ENCODE measurements around the gene EVC2.

Gene EVC2

DNA sequence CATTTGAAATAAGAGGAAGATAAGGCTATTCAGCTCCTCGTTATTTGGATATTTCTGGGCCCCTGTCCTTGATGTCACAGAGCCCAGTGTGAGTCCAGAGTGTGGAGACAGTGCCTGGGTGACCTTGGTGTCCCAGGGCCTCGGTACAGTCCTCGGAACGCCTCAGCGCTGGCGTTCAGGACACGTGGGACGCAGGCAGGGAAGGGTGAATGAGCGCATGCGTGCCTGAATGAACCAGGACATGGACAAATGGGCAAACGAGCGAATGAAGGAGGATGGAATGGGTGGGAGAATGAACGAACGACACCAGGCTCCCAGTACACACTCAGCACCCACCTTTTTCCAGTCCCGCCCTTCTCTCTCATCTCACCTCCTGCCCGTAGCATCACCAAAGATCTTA lies 46.8 kb upstream of the EVC2 start:
- Histone ChIP-seq H3K4me2 (ENCODE audit: low read depth, low read length, poor library complexity, severe bottlenecking) (no peak overlapping the region), H3F3A (ENCODE audit: low read depth) (no peaks in the 10 kb centered on the region), H3K27me3 (ENCODE audit: insufficient read depth, low read length, poor library complexity, severe bottlenecking) (no peaks in the 10 kb centered on the region), H3K4me1 (ENCODE audit: insufficient read depth, low read length, poor library complexity, severe bottlenecking) (no peaks in the 10 kb centered on the region), H3K9ac (ENCODE audit: low read depth, low read length, poor library complexity, severe bottlenecking) (no peak overlapping the region), H2AFZ (ENCODE audit: low read length) (no peak overlapping the region), H3K36me3 (ENCODE audit: insufficient read depth, low read length) (no peaks in the 10 kb centered on the region), H3K9me3 (ENCODE audit: insufficient read depth, low read depth, low read length) (peaks cover 11% of the 10 kb centered on the region; the same call in 1 of the 2 replicates), H3K4me3 (ENCODE audit: low read length, poor library complexity, severe bottlenecking) (no peak overlapping the region), H4K20me1 (ENCODE audit: insufficient read depth, low read length, poor library complexity, severe bottlenecking) (no peaks in the 10 kb centered on the region), H3K79me2 (ENCODE audit: insufficient read depth, low read length) (no peaks in the 10 kb centered on the region), H3K9me2 (replicated peaks; ENCODE audit: low read depth, low read length) (no peaks in the 10 kb centered on the region)
- TF ChIP-seq, protein P1, sequence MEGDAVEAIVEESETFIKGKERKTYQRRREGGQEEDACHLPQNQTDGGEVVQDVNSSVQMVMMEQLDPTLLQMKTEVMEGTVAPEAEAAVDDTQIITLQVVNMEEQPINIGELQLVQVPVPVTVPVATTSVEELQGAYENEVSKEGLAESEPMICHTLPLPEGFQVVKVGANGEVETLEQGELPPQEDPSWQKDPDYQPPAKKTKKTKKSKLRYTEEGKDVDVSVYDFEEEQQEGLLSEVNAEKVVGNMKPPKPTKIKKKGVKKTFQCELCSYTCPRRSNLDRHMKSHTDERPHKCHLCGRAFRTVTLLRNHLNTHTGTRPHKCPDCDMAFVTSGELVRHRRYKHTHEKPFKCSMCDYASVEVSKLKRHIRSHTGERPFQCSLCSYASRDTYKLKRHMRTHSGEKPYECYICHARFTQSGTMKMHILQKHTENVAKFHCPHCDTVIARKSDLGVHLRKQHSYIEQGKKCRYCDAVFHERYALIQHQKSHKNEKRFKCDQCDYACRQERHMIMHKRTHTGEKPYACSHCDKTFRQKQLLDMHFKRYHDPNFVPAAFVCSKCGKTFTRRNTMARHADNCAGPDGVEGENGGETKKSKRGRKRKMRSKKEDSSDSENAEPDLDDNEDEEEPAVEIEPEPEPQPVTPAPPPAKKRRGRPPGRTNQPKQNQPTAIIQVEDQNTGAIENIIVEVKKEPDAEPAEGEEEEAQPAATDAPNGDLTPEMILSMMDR (conservative IDR thresholded peaks at IDR 0.05; ENCODE audit: low read length): no peak

DNA sequence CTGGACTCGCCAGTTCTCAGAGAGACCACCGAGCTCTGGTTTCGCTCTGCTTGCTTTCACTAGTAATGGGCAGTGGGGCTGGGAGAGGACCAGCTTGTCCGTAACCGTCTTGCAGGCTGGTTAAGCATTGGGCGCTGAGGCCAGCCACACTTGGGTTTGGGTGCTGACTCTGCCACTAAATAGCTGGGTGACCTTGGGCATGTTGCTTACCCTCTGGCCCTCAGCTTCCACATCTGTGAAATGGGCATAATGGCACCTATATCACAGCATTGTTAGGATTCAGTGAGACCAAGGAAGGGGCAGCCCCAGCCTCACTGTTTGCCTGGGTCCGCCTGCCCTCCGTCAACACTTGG lies 46.1 kb upstream of the EVC2 start:
- no peaks in the 10 kb centered on the region for H3K27me3 ChIP-seq (ENCODE audit: insufficient read depth, low read length, poor library complexity, severe bottlenecking)
- H3K4me1 ChIP-seq (ENCODE audit: insufficient read depth, low read length, poor library complexity, severe bottlenecking): no peaks in the 10 kb centered on the region
- H3K4me2 ChIP-seq (ENCODE audit: low read depth, low read length, poor library complexity, severe bottlenecking): no peak overlapping the region
- H3F3A ChIP-seq (ENCODE audit: low read depth): no peaks in the 10 kb centered on the region
- H3K9ac ChIP-seq (ENCODE audit: low read depth, low read length, poor library complexity, severe bottlenecking): no peak overlapping the region
- H3K9me3 ChIP-seq (ENCODE audit: insufficient read depth, low read depth, low read length): peaks cover 11% of the 10 kb centered on the region; the same call in 1 of the 2 replicates
- H3K79me2 ChIP-seq (ENCODE audit: insufficient read depth, low read length): no peaks in the 10 kb centered on the region
- no peaks in the 10 kb centered on the region for H4K20me1 ChIP-seq (ENCODE audit: insufficient read depth, low read length, poor library complexity, severe bottlenecking)
- H3K4me3 ChIP-seq (ENCODE audit: low read length, poor library complexity, severe bottlenecking): no peak overlapping the region
- no peak overlapping the region for H2AFZ ChIP-seq (ENCODE audit: low read length)
- H3K36me3 ChIP-seq (ENCODE audit: insufficient read depth, low read length): no peaks in the 10 kb centered on the region
- TF ChIP-seq, protein P1 (conservative IDR thresholded peaks at IDR 0.05; ENCODE audit: low read length): no peak
- no peak for TF ChIP-seq EZH2phosphoT487 (IDR thresholded peaks at IDR 0.05; ENCODE audit: borderline replicate concordance)
- no peaks in the 10 kb centered on the region for H3K9me2 ChIP-seq (replicated peaks; ENCODE audit: low read depth, low read length)

DNA sequence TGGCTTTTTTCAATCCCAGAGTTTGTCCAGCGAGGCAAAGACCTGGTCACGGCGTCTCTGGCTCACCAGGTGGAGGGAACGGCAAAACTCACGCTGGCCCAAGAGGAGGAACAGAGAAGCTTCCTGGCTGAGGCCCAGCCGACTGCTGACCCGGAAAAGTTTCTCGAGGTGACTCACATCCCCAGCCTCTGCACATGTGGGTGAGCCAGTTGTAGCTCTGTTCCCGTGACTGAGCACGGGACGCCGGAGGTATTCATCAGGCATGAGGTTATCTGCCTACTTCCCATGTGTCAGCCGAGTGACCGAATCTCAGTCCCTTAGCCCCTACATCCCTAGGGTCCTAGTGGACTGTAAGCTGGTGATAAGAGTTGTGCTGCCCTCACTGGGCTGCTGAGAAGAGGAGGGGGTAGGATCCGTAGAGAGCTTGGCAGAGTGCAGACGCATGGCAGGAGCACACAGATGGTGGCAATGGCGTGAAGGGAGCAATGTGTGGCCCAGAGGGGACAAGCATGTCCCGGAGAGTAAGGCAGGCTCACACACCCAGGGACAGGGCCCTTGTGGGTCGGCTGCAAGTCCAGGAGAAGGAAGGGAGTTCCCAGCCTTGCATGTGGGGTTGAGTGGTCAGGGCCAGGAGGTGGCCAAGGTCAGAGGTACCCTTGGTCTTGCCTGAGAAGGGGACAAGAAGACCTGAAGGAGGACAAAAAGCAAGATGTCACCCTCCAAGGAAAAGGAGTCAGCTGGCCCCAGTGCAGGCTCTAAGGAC lies 45.6 kb upstream of the EVC2 start:
- peaks cover 11% of the 10 kb centered on the region; the same call in 1 of the 2 replicates for H3K9me3 ChIP-seq (ENCODE audit: insufficient read depth, low read depth, low read length)
- no peak overlapping the region for H2AFZ ChIP-seq (ENCODE audit: low read length)
- no peak overlapping the region for H3K4me2 ChIP-seq (ENCODE audit: low read depth, low read length, poor library complexity, severe bottlenecking)
- H3K27me3 ChIP-seq (ENCODE audit: insufficient read depth, low read length, poor library complexity, severe bottlenecking): no peaks in the 10 kb centered on the region
- no peak overlapping the region for H3K4me3 ChIP-seq (ENCODE audit: low read length, poor library complexity, severe bottlenecking)
- H4K20me1 ChIP-seq (ENCODE audit: insufficient read depth, low read length, poor library complexity, severe bottlenecking): no peaks in the 10 kb centered on the region
- no peaks in the 10 kb centered on the region for H3F3A ChIP-seq (ENCODE audit: low read depth)
- H3K79me2 ChIP-seq (ENCODE audit: insufficient read depth, low read length): no peaks in the 10 kb centered on the region
- TF ChIP-seq EZH2phosphoT487 (IDR thresholded peaks at IDR 0.05; ENCODE audit: borderline replicate concordance): no peak
- TF ChIP-seq, protein P1 (conservative IDR thresholded peaks at IDR 0.05; ENCODE audit: low read length): no peak
- H3K9ac ChIP-seq (ENCODE audit: low read depth, low read length, poor library complexity, severe bottlenecking): no peak overlapping the region
- H3K9me2 ChIP-seq (replicated peaks; ENCODE audit: low read depth, low read length): no peaks in the 10 kb centered on the region
- no peaks in the 10 kb centered on the region for H3K4me1 ChIP-seq (ENCODE audit: insufficient read depth, low read length, poor library complexity, severe bottlenecking)
- no peaks in the 10 kb centered on the region for H3K36me3 ChIP-seq (ENCODE audit: insufficient read depth, low read length)
